Activated CD4-positive, CD25-positive, alpha-beta regulatory T cell treated with anti-CD3 and anti-CD28 coated beads, Interleukin-2, amount 50 U/mL, for 24 hours (primary cell): ENCODE results near the gene PRSS57.
"Not testable (repeated sequence)": the region's sequence is repeated elsewhere in the genome, so short reads cannot be mapped to it uniquely, and the experiment has no call there.

Experiments used
- ATAC-seq, 2 donors: fragments of 150-1000 bp; cut with Tn5 transposase; one replicate each; pipeline ENCODE4 v1.10.0; 2021; ENCODE audit warnings: mild to moderate bottlenecking in 1 of 2, moderate library complexity in 1 of 2

PRSS57 gene

DNA sequence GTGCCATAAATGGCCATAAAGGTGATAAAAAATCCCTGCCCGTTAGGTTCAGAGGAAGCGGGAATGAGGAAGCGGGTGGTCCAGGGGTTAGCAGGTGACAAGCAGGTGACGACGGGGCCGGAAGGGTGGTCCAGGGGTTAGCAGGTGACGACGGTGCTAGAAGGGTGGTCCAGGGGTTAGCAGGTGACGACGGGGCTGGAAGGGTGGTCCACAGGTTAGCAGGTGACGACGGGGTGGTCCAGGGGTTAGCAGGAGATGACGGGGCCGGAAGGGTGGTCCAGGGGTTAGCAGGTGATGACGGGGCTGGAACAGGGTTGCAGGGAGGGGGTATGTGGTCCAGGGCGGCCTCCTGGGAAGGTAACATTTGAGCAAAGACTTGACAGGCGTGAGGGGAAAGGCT lies 6.3 kb downstream of the PRSS57 start:
- ATAC-seq: no peak

DNA sequence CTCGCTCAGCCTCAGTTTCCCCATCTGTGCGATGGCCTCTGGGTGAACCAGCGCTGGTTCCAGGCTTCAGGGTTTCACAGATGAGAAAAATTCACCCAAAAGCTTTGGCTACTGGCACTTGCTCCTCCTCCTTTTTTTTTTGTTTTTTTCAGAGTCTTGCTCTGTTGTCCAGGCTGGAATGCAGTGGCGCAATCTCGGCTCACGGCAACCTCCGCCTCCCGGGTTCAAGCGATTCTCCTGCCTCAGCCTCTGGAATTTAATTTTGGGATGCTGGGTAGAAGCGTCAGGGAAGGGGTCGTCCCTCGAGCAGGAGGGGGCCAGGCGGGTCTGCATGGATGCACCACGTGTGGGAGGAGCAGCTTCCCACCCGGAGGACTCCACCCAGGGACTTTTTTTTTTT lies 7.0 kb downstream of the PRSS57 start:
- ATAC-seq: no peak

DNA sequence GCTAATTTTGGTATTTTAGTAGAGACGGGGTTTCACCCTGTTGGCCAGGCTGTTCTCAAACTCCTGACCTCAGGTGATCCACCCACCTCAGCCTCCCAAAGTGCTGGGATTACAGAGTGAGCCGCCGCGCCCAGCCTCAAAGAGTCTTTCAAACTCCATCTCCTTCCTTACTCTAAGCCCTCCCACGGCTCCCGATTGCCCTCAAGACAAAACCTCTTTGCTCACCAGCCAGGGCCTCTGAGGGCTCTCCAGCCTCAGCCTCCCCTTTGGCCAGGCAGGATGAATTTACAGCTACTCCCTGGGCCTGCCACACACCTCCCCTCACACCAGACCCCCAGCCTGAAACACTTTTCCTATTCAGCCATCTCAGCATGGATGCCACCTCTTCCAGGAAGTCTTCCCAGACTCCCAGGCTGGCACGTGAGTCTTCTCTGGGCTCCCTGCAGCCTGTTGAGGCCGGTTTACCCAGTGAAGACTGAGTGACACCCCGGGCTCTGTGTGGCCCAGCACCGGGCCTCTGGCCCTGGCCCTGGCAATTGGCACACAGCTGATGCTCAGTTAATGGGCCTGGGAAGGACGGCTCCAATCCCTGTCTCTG lies 7.6 kb downstream of the PRSS57 start:
- ATAC-seq: no peak

DNA sequence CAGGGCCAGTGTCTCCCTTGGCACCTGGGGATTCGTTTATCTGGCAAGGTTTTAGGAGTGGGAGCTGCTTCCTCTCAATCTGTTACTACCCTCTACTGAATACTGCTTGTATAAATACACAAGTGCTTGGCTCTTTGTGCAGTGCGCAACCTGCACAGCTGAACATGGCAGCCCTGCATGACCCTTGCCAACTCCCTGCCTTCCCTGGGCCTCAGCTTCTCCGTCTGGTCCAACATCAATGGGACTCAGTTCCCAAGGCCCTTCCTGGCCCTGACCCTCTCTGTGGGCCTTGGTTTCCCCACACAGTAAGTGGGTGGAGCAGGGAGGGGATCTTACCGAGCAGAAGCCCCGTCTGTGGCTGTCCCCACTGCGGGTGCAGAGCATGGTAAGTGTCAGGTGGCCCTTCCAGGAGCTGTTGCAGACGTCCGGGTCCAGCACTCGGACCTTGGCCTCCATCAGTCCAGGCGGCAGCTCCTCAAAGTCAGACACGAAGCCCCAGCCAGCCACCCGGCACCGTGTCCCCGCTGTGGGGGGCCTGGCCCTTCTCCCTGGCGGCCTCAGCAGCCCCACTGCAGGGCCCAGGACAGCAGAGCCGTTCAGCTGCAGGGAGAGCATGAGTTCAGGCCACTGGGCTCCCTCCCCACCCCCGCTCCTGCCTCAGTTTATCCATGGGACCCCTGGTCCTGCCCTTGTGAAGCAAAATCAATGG lies 8.5 kb downstream of the PRSS57 start:
- no peak for ATAC-seq

DNA sequence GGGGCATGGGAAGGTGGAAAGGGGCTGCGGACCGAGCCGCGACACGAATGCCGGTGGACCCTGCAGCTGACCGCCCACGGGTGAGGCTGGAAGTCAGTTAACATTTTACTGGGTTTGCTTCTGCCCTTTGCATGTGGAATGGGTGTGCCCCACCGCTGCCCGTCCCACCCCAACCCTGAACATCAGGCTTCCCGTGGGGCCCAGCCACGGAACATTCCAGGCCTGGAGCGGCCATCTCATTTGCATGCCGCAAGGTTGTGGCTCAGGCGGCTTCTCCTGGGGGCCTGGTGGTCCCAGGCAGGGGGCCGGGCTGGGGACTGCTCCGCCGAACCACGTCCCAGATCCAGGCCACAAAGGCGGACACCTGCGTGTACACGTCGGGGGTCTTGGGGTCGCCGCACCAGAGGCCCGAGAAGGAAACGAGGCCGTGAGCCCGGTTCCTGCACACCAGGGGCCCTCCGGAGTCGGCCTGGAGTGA lies 9.8 kb downstream of the PRSS57 start:
- no peak for ATAC-seq

DNA sequence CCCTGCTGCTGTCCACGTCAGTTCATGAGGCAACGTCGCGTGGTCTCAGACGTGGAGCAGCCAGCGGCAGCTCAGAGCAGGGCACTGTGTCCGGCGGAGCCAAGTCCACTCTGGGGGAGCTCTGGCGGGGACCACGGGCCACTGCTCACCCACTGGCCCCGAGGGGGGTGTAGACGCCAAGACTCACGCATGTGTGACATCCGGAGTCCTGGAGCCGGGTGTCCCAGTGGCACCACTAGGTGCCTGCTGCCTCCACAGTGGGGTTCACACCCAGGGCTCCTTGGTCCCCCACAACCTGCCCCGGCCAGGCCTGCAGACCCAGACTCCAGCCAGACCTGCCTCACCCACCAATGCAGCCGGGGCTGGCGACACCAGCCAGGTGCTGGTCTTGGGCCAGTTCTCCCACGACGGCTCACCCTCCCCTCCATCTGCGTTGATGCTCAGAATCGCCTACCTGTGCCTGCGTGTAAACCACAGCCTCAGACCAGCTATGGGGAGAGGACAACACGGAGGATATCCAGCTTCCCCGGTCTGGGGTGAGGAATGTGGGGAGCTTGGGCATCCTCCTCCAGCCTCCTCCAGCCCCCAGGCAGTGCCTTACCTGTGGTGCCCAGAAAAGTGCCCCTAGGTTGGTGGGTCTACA lies 12.5 kb downstream of the PRSS57 start:
- ATAC-seq: no peak

DNA sequence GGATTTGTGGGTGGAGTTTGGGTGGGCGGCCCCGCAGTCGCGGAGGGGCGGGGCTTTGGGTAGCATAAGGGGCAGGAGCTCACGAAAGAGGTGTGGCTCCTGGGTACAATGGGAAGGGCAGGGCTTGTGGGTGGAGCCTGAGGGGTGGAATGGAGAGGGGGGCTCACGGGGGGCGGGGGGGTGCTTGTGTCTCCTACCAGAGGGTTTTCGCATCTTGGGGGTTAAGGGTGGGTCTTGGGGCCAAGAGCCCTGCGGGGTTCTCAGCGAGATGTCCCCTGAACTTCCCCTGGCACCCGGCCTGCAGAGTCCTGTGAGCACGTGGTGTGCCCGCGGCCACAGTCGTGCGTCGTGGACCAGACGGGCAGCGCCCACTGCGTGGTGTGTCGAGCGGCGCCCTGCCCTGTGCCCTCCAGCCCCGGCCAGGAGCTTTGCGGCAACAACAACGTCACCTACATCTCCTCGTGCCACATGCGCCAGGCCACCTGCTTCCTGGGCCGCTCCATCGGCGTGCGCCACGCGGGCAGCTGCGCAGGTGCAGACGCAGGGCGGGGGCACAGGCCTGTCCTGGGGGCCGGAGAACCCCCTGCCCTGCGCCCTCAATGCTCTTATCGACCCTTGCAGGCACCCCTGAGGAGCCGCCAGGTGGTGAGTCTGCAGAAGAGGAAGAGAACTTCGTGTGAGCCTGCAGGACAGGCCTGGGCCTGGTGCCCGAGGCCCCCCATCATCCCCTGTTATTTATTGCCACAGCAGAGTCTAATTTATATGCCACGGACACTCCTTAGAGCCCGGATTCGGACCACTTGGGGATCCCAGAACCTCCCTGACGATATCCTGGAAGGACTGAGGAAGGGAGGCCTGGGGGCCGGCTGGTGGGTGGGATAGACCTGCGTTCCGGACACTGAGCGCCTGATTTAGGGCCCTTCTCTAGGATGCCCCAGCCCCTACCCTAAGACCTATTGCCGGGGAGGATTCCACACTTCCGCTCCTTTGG lies 13.9 kb downstream of the PRSS57 start:
- no peak for ATAC-seq

DNA sequence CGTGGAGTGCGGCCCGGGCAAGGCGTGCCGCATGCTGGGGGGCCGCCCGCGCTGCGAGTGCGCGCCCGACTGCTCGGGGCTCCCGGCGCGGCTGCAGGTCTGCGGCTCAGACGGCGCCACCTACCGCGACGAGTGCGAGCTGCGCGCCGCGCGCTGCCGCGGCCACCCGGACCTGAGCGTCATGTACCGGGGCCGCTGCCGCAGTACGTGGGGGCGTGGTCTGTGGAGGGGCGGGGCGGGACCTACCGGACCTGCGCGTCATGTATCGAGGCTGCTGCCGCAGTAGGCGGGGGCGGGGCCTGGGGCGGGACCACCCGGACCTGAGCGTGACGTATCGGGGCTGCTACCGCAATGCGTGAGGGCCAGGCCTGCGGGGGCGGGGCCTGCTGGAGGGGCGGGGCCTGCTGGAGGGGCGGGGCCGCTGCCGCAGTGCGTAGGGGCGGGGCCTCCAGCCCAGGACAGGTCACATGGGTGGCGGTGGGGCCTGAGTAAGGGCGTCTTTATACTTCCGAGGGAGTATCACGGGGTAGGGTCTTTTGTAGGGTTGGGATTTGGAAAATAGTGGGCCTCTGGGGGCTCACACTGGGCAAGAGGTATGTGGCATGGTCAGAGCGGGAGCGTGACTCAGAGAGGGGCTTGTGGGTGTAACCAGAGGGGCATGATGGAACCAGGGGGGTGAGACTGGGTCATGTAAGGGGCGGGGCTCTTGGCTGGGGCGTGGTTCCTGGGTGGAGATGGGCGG lies 14.8 kb downstream of the PRSS57 start:
- peak; percentile 80 to 81 for ATAC-seq

DNA sequence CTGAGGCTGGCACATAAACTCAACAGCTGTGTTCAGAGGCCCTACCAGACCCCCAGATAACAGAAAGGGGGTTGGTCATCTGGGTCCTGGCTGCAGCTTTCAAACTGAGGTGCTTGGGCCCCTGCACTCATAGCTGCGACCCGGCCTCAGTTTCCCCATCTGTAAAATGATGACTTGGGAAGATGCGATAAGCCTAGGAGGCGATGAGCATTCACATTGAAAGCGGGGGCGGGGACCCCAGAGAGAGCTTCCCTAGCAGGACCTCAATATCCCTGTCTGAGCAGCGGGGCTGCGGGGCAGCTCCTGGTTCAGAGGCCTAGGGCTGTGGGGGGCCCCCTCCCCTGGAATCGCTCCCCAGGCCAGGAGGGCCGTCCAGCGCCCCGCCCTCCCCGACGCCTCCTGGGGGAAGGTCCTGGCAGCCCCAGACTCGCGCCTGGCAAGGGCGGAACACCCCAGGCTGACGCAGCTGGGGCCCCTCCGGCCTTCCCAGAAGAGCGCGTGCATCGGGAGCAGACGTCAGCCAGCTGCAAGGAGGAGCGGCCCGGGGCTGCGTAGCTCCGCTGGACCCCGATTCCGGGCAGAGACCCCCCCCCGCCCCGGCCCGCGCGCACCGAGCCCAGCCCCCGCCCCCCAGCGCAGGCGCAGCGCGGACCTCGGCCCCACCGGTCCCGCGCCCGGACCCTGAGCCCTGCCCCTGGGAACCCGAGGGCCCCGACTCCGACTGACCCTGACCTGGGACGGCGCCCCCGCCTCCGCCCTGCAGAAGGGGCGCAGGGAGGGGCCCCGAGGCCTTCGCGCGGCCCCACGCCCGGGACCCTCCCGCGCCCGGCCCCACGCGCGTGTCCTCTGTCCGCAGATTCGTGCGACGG lies 15.6 kb downstream of the PRSS57 start:
- no peak for ATAC-seq

DNA sequence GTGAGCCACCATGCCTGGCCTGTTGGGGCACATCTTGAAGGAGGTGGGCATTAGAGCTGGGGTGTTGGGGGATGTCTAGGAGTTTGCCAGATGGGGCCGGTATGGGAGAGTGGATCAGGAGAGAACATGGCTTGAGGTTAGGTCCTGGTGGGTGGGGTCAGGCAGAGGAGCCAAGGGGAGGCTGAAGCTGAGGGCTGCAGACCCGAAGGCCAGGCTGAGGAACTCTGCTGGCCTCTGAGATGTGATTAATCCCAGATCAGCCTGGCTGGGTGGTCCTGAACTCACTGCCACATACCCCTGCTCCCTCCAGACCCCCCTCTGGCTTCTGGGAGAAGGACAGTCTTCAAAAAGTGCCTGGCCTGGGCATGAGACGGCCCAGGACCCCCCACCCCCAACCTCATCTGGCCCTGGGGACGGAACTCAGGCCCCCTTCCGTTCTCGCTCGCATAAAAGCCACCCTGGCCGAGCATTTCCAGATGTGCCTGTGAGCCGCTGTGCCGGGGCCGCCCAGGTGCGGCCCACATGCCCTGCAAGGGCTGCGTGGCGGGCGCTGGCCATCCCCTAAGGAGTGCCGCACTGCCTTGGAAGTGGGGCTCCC lies 16.4 kb downstream of the PRSS57 start:
- ATAC-seq: no peak

DNA sequence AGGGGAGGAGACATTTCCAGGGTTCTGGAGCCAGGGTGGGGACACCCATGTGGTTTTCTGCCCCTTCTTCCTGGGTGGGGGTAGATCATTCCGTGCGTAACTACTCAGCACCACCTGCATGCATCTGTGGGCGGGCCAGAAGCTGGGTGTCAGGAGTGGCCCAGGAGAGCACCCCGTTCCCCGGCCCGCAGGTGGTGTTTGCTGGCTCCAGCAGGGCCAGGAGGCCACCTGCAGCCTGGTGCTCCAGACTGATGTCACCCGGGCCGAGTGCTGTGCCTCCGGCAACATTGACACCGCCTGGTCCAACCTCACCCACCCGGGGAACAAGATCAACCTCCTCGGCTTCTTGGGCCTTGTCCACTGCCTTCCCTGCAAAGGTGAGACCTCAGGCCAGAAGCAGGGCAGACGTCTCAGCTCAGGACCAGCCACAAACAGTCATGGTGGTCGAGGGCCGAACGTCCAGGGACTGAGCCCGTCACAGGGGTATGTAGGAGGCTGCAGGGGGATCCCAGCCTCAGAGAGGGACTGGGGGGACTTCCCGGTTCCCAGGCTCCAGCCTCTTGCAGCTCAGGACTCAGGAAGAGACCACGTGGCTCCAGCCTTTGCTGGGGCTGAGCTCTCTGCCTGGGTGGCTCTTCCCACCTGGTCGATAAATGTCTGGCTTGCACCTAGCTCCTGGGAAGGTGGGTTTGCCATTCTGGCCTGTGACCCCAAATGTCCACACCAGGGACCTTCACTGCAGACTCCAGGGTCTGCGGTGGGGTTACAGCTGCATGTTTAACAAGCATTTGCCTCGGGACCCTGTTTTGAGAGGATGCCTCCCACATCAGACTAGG lies 17.4 kb downstream of the PRSS57 start:
- ATAC-seq: no peak

DNA sequence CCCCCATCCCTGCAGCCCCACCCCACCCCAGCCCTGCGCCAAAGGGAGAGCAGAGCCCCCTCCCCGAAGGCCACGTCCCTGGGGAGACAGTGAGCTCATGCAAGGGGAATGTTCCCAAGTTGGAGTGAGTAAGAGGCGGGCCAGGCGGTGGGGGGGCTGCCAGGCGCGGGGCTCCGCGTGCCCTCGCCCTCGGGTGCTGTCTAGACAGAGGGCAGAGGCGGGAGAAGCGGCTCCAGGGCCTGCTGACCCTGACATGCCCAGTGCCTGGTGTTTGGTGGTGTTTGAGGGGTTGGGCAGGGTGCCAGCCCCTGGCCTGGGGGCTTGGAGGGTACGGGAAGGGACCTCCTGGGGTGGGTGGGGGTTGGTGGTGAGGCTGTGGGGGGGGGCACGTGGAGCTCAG lies 18.1 kb downstream of the PRSS57 start:
- no peak for ATAC-seq

DNA sequence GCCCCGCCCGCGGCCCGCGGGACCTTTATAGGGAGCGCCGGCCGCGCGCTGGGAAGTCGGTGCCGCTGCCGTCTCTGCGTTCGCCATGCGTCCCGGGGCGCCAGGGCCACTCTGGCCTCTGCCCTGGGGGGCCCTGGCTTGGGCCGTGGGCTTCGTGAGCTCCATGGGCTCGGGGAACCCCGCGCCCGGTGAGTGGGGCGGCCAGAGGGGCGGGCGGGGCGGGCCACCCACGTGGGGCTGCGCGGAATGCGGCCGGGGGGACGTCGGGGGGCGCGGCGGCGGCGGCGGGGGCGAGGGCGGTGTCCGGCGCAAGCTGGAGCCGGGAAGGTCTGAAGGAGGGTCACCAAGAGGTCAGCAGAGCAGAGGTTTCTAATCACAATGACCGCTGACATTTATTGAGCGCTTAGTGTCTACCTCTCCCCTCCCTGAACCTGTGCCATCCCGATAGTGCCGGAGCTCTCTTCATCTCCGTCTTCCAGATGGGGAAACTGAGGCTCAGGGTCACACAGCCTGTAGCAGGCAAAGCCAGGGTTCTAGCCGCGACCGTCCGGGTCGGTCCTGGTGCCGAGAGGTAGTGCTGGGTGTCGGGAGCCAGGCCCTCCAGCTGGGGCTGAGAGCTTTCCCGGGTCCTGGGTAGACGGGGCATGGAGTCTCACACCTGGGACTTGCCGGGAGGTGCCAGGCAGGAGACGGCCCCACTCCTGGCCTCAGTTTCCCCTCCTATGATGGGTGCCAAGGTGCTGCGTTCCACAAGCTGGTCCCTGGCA lies 18.7 kb downstream of the PRSS57 start, which contains the start of gene FSTL3:
FSTL3 (plus strand) TSS at position 54 of the 767 bp plus-strand sequence; CDS start at position 86, 32 bp downstream.
- no peak for ATAC-seq

DNA sequence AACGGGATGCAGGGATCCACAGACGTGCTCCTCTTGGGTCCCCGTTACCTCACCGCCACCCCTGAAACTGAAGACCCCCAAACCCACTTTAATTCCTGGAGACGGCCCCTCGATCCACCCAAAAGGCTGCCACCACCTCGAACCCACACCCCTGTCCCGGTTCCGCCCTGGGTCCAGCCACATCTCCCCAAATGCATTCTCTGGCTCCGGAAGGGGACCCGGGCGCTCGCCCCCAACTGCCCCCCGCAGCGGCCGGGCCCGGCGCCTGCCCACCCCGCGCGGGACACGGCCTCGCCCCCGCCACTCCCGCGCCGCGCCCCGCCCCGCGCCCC lies 19.3 kb downstream of the PRSS57 start:
- no peak for ATAC-seq

DNA sequence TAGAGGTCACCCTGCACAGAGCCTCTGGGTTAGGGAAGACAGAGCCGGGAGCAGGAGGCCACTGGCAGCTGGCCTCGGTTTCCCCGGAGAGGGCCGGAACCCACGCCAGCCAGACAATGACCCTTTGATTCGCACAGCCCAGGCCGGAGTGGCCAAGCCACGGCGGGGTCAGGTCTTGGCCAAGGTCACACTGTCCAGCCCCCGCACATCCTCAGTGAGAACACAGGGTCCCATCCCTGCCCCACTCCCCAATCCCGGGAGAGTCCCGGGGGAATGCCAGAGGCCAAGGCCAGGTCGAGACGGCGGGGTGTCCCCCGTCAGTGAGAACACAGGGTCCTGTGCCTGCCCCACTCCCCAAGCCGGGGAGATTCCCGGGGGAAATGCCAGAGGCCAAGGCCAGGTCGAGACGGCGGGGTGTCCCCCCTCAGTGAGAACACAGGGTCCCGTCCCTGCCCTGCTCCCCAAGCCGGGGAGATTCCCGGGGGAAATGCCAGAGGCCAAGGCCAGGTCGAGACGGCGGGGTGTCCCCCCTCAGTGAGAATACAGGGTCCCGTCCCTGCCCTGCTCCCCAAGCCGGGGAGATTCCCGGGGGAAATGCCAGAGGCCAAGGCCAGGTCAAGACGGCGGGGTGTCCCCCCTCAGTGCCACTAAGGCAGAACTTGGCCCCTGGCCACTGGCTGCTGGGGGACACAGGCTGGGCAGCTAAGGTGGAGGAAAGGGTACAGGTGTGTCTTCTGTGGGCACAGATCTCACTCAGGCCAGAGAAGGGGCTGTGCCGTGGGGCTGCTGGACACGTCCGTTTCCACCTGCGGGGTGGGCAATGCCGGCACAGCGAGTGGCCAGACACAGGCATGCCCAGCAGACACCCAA lies 20.7 kb downstream of the PRSS57 start:
- no peak for ATAC-seq

DNA sequence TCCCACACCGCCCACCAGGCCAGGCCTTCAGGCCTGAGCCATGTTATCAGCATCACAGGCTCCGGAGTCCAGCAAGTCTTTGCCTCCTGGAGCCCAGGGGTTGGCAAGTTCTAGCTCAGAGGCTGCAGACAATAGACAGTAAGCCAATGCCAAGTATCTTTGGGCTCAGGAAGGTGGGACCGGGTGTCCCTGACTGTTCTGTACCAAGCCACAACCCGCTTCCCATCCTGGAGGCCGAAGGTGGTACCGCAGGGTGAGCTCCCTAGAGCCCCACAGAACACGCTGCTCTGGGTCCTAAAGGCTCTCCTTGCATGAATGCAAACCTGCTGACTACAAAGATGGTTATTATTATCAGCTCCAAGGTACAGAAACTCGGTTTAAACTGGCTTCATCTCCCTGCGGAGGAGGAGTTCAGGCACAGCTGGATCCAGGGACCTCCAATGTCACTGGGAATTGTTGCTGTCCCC lies 24.6 kb downstream of the PRSS57 start:
- ATAC-seq: no peak

DNA sequence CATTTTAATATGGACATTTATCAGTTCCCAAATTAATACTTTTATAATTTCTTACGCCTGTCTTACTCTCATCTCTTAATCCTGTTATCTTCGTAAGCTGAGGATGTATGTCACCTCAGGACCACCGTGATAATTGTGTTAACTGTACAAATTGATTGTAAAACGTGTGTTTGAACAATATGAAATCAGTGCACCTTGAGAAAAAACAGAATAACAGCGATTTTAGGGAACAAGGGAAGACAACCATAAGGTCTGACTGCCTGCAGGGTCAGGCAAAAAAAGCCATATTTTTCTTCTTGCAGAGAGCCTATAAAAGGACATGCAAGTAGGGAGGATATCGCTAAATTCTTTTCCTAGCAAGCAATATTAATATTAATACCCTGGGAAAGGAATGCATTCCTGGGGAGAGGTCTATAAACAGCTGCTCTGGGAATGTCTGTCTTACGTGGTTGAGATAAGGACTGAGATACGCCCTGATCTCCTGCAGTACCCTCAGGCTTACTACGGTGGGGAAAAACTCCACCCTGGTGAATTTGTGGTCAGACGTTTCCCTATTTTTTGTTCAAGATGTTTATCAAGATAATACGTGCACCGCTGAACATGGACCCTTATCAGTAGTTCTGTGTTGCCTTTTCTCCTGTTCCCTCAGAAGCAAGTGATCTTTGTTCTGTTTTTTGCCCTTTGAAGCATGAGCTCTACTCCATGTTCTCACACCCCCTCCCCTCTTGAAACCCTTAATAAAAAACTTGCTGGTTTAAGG lies 26.4 kb downstream of the PRSS57 start:
- not testable (repeated sequence) for ATAC-seq
